ENCODE data around the gene TMEM191C. TPM values are rescaled to one million over a fixed set of nuclear protein-coding genes. Genes with fewer than 3 reads are reported as not detected.
"Not testable (repeated sequence)": the region's sequence is repeated elsewhere in the genome, so short reads cannot be mapped to it uniquely, and the experiment has no call there.

TMEM191C gene
- total RNA-seq, 5 donors from 2014 or later (not counting 1 experiment from before 2014, with no cell fraction given): 2.6 to 10.3 (median 5.4) TPM

- H3K4me1 Mint-ChIP-seq; H3K36me3 ChIP-seq (ENCODE audit: control insufficient read depth in 2 of 2, extremely low read depth in 1 of 2, insufficient read depth in 1 of 2, low read length in 1 of 2); H3K9me3 ChIP-seq; DNase-seq; H3K4me3 ChIP-seq (ENCODE audit: control insufficient read depth in 1 of 2, extremely low read depth in 1 of 2, low read length in 1 of 2); H3K9me3 Mint-ChIP-seq; H3K36me3 Mint-ChIP-seq; ATAC-seq (replicated peaks in 1 of 4); H3K4me1 ChIP-seq (ENCODE audit: control insufficient read depth in 1 of 2, extremely low read depth in 1 of 2, insufficient read depth in 2 of 2, low read length in 2 of 2); CTCF ChIA-PET; POLR2A ChIA-PET; H3K27ac ChIP-seq (ENCODE audit: low read length); H3K27me3 Mint-ChIP-seq; H3K27me3 ChIP-seq (replicated peaks in 1 of 2; ENCODE audit: control insufficient read depth in 2 of 2, extremely low read depth in 1 of 2, insufficient read depth in 2 of 2, low read length in 1 of 2); H3K4me3 Mint-ChIP-seq; H3K27ac Mint-ChIP-seq: not testable (repeated sequence)
- no CpG with 5 or more reads among the region's 4 CpGs for WGBS (ENCODE audit: insufficient coverage)
Measured at GRCh38 chr22:21497984-21498383, 30.8 kb downstream of the TMEM191C start.

DNA sequence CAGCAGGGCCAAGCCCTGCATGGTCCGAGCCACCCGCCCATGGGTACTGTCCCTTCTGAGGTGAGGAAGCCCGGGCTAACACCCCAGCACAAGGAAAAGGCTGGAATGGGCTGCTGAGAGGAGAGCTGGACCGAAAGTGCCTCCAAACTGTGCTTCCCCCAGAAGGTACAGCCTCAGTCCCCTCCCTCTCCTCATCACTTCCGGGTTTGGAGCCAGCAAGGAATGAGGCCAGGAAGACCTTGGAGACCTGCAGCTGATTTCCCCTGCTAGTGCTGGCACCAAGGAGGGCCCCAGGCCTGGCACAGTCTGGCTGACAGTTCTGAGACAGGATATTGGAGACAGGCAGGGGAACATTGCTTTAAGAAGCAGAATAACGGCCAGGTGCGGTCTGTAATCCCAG lies 31.3 kb downstream of the TMEM191C start:
- H3K4me1 Mint-ChIP-seq; H3K9me3 Mint-ChIP-seq; H3K27ac Mint-ChIP-seq; H3K36me3 ChIP-seq (ENCODE audit: control insufficient read depth in 2 of 2, extremely low read depth in 1 of 2, insufficient read depth in 1 of 2, low read length in 1 of 2); CTCF ChIA-PET; H3K4me1 ChIP-seq (ENCODE audit: control insufficient read depth in 1 of 2, extremely low read depth in 1 of 2, insufficient read depth in 2 of 2, low read length in 2 of 2); H3K4me3 ChIP-seq (ENCODE audit: control insufficient read depth in 1 of 2, extremely low read depth in 1 of 2, low read length in 1 of 2); DNase-seq; H3K27ac ChIP-seq (ENCODE audit: low read length); H3K27me3 ChIP-seq (replicated peaks in 1 of 2; ENCODE audit: control insufficient read depth in 2 of 2, extremely low read depth in 1 of 2, insufficient read depth in 2 of 2, low read length in 1 of 2); H3K9me3 ChIP-seq; POLR2A ChIA-PET; ATAC-seq (replicated peaks in 1 of 4); H3K27me3 Mint-ChIP-seq; H3K36me3 Mint-ChIP-seq; H3K4me3 Mint-ChIP-seq: not testable (repeated sequence)
- WGBS (ENCODE audit: insufficient coverage): no CpG with 5 or more reads among the region's 7 CpGs

- H3K4me1 ChIP-seq (ENCODE audit: control insufficient read depth in 1 of 2, extremely low read depth in 1 of 2, insufficient read depth in 2 of 2, low read length in 2 of 2); H3K27me3 ChIP-seq (replicated peaks in 1 of 2; ENCODE audit: control insufficient read depth in 2 of 2, extremely low read depth in 1 of 2, insufficient read depth in 2 of 2, low read length in 1 of 2); H3K4me3 Mint-ChIP-seq; H3K9me3 ChIP-seq; H3K36me3 Mint-ChIP-seq; H3K27me3 Mint-ChIP-seq; H3K36me3 ChIP-seq (ENCODE audit: control insufficient read depth in 2 of 2, extremely low read depth in 1 of 2, insufficient read depth in 1 of 2, low read length in 1 of 2); POLR2A ChIA-PET; H3K27ac ChIP-seq (ENCODE audit: low read length); H3K27ac Mint-ChIP-seq; CTCF ChIA-PET; DNase-seq; H3K9me3 Mint-ChIP-seq; H3K4me1 Mint-ChIP-seq; H3K4me3 ChIP-seq (ENCODE audit: control insufficient read depth in 1 of 2, extremely low read depth in 1 of 2, low read length in 1 of 2): not testable (repeated sequence)
- WGBS (ENCODE audit: insufficient coverage): no CpG with 5 or more reads among the region's 16 CpGs
- ATAC-seq (replicated peaks in 1 of 4): peak; percentile 77 to 90 (median 86)
Measured at GRCh38 chr22:21499623-21500506, 32.7 kb downstream of the TMEM191C start.

- H3K4me3 ChIP-seq (ENCODE audit: control insufficient read depth in 1 of 2, extremely low read depth in 1 of 2, low read length in 1 of 2); H3K4me3 Mint-ChIP-seq; DNase-seq; H3K27me3 ChIP-seq (replicated peaks in 1 of 2; ENCODE audit: control insufficient read depth in 2 of 2, extremely low read depth in 1 of 2, insufficient read depth in 2 of 2, low read length in 1 of 2); H3K4me1 ChIP-seq (ENCODE audit: control insufficient read depth in 1 of 2, extremely low read depth in 1 of 2, insufficient read depth in 2 of 2, low read length in 2 of 2); H3K27ac ChIP-seq (ENCODE audit: low read length); H3K27ac Mint-ChIP-seq; ATAC-seq (replicated peaks in 1 of 4); CTCF ChIA-PET; H3K4me1 Mint-ChIP-seq; POLR2A ChIA-PET; H3K36me3 Mint-ChIP-seq; H3K27me3 Mint-ChIP-seq; H3K9me3 Mint-ChIP-seq; H3K36me3 ChIP-seq (ENCODE audit: control insufficient read depth in 2 of 2, extremely low read depth in 1 of 2, insufficient read depth in 1 of 2, low read length in 1 of 2); H3K9me3 ChIP-seq: not testable (repeated sequence)
- no CpG with 5 or more reads among the region's 9 CpGs for WGBS (ENCODE audit: insufficient coverage)
Measured at GRCh38 chr22:21510397-21510796, 43.2 kb downstream of the TMEM191C start.

DNA sequence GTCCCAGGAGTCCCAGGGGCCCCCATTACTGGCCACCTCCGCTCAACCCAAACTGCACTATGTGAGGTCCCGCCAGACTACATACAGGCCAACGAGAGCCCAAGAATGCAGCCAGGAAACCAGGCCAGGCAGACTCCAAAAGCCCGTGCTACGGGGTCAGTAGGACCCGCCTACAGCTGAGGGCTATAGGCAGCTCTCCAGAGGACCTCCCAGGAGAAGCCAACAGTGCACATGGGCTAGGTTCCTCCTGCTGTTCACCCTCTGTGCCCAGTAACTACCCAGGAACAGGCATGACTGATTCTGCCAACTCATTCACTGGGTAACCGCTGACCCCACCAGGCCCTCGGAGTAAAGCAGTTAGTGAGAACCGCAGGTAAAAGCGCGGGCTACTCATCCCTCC lies 44.8 kb downstream of the TMEM191C start:
- H3K36me3 Mint-ChIP-seq; H3K4me1 Mint-ChIP-seq; H3K4me1 ChIP-seq (ENCODE audit: control insufficient read depth in 1 of 2, extremely low read depth in 1 of 2, insufficient read depth in 2 of 2, low read length in 2 of 2); H3K4me3 ChIP-seq (ENCODE audit: control insufficient read depth in 1 of 2, extremely low read depth in 1 of 2, low read length in 1 of 2); H3K4me3 Mint-ChIP-seq; H3K9me3 Mint-ChIP-seq; POLR2A ChIA-PET; DNase-seq; H3K36me3 ChIP-seq (ENCODE audit: control insufficient read depth in 2 of 2, extremely low read depth in 1 of 2, insufficient read depth in 1 of 2, low read length in 1 of 2); ATAC-seq (replicated peaks in 1 of 4); H3K27ac ChIP-seq (ENCODE audit: low read length); H3K27ac Mint-ChIP-seq; CTCF ChIA-PET; H3K27me3 ChIP-seq (replicated peaks in 1 of 2; ENCODE audit: control insufficient read depth in 2 of 2, extremely low read depth in 1 of 2, insufficient read depth in 2 of 2, low read length in 1 of 2); H3K9me3 ChIP-seq; H3K27me3 Mint-ChIP-seq: not testable (repeated sequence)
- no CpG with 5 or more reads among the region's 11 CpGs for WGBS (ENCODE audit: insufficient coverage)

DNA sequence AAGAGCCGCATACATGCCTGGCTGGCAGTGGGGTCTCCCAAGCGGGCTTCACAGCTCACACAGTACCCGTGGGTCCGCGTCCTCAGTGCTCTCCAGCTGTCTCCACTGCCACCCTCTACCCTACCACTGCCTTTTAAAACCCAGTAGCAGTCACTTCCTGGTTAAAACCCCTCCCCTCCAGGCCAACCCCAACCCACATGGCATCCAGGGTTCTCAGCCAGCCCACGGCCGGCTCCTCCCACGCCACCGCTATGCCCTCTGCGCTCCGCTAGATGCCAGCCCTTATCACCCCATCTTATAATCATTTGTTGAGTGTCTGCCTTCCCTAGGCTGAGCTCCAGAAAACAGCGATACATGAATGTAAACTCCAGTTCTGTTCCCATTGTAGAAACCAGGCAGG lies 46.9 kb downstream of the TMEM191C start:
- CTCF ChIA-PET: not testable (repeated sequence)

DNA sequence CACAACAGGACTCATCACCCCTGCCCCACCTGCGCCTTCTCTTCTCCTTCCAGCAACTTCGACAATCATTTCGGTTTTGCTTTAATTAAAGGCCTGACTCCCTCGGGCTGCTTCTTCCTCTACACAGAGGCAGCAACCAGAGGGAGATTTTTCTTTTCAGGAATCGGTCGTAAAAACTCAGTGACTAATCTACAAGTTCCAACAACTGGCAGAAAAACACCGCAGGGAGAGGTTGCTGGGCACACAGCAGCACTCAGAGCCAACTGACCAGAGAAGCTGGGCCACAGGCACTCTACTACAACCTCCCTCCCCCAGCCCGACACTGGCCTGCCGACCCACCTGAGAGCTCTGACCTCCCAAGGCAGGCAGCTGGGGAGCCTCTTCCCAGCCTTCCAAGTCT lies 48.0 kb downstream of the TMEM191C start:
- CTCF ChIA-PET; DNase-seq; H3K4me1 Mint-ChIP-seq; H3K27me3 Mint-ChIP-seq; H3K27ac ChIP-seq (ENCODE audit: low read length); ATAC-seq (replicated peaks in 1 of 4); H3K4me3 Mint-ChIP-seq; H3K27ac Mint-ChIP-seq; H3K27me3 ChIP-seq (replicated peaks in 1 of 2; ENCODE audit: control insufficient read depth in 2 of 2, extremely low read depth in 1 of 2, insufficient read depth in 2 of 2, low read length in 1 of 2); H3K36me3 ChIP-seq (ENCODE audit: control insufficient read depth in 2 of 2, extremely low read depth in 1 of 2, insufficient read depth in 1 of 2, low read length in 1 of 2); POLR2A ChIA-PET; H3K4me3 ChIP-seq (ENCODE audit: control insufficient read depth in 1 of 2, extremely low read depth in 1 of 2, low read length in 1 of 2); H3K36me3 Mint-ChIP-seq; H3K9me3 Mint-ChIP-seq; H3K9me3 ChIP-seq; H3K4me1 ChIP-seq (ENCODE audit: control insufficient read depth in 1 of 2, extremely low read depth in 1 of 2, insufficient read depth in 2 of 2, low read length in 2 of 2): not testable (repeated sequence)
- no CpG with 5 or more reads among the region's 9 CpGs for WGBS (ENCODE audit: insufficient coverage)

More for the DNA sequence above, 46.9 kb downstream of the TMEM191C start:
- H3K36me3 ChIP-seq (ENCODE audit: control insufficient read depth in 2 of 2, extremely low read depth in 1 of 2, insufficient read depth in 1 of 2, low read length in 1 of 2); H3K4me1 ChIP-seq (ENCODE audit: control insufficient read depth in 1 of 2, extremely low read depth in 1 of 2, insufficient read depth in 2 of 2, low read length in 2 of 2); POLR2A ChIA-PET; H3K36me3 Mint-ChIP-seq; H3K9me3 Mint-ChIP-seq; H3K4me3 ChIP-seq (ENCODE audit: control insufficient read depth in 1 of 2, extremely low read depth in 1 of 2, low read length in 1 of 2); H3K9me3 ChIP-seq; DNase-seq; H3K4me3 Mint-ChIP-seq; H3K4me1 Mint-ChIP-seq; H3K27me3 ChIP-seq (replicated peaks in 1 of 2; ENCODE audit: control insufficient read depth in 2 of 2, extremely low read depth in 1 of 2, insufficient read depth in 2 of 2, low read length in 1 of 2); H3K27ac ChIP-seq (ENCODE audit: low read length); H3K27ac Mint-ChIP-seq; H3K27me3 Mint-ChIP-seq: not testable (repeated sequence)
- ATAC-seq (replicated peaks in 1 of 4): peak; percentile 74 to 87 (median 80)
- no CpG with 5 or more reads among the region's 12 CpGs for WGBS (ENCODE audit: insufficient coverage)

Data from T-cell (primary cell).